GM23338 (cell line): Measurements from ENCODE around the gene FGGY. TPM values are rescaled to one million over a fixed set of nuclear protein-coding genes. Genes with fewer than 3 reads are reported as not detected.
"Not testable (repeated sequence)": the region's sequence is repeated elsewhere in the genome, so short reads cannot be mapped to it uniquely, and the experiment has no call there.

ENCODE experiments used
- ATAC-seq: fragments of 200-7000 bp; cut with Tn5 transposase; 3 replicates; pipeline ENCODE4 v1.9.1; 2020
- DNase-seq: peaks from one replicate; pipeline ENCODE4 v3.0.0-alpha.2; 2015; ENCODE audit warnings: low spot score
- H2AFZ ChIP-seq: fragments of 200-600 bp; sonication (generic); 2 replicates; pipeline ENCODE4 v1.8.0; 2016; ENCODE audit warnings: antibody characterized with exemption, mild to moderate bottlenecking, moderate library complexity
- H3F3A ChIP-seq: fragments of 200-600 bp; sonication (generic); replicated peaks from 2 replicates; pipeline ENCODE4 v1.8.0; 2017; ENCODE audit warnings: antibody characterized with exemption, mixed run types, low read depth
- H3K27ac ChIP-seq: fragments of 200-600 bp; sonication (generic); 2 replicates; pipeline ENCODE4 v1.6.1; 2016; ENCODE audit warnings: low read depth
- H3K27me3 ChIP-seq: fragments of 200-600 bp; sonication (generic); 2 replicates; pipeline ENCODE4 v1.8.0; 2016; ENCODE audit warnings: mild to moderate bottlenecking, mixed run types, moderate library complexity; ENCODE audit not compliant: insufficient read depth
- H3K36me3 ChIP-seq: fragments of 200-600 bp; sonication (generic); 2 replicates; pipeline ENCODE4 v1.8.0; 2016; ENCODE audit warnings: mild to moderate bottlenecking; ENCODE audit not compliant: insufficient read depth
- H3K4me1 ChIP-seq: fragments of 200-600 bp; sonication (generic); 2 replicates; pipeline ENCODE4 v1.8.0; 2016; ENCODE audit warnings: mild to moderate bottlenecking, moderate library complexity; ENCODE audit not compliant: insufficient read depth
- H3K4me2 ChIP-seq: fragments of 200-600 bp; sonication (generic); 2 replicates; pipeline ENCODE4 v1.7.1; 2017; ENCODE audit warnings: mixed run types
- H3K4me3 ChIP-seq: fragments of 200-600 bp; sonication (generic); 2 replicates; pipeline ENCODE4 v1.6.1; 2016; ENCODE audit warnings: mixed run types
- H3K79me2 ChIP-seq: fragments of 200-600 bp; sonication (generic); replicated peaks from 2 replicates; pipeline ENCODE4 v1.8.0; 2017; ENCODE audit warnings: mild to moderate bottlenecking; ENCODE audit not compliant: insufficient read depth
- H3K9me2 ChIP-seq: fragments of 200-600 bp; sonication (generic); 2 replicates; pipeline ENCODE4 v1.8.0; 2017; ENCODE audit not compliant: insufficient read depth
- H4K20me1 ChIP-seq: fragments of 200-600 bp; sonication (generic); replicated peaks from 2 replicates; pipeline ENCODE4 v1.8.0; 2017; ENCODE audit warnings: mild to moderate bottlenecking; ENCODE audit not compliant: insufficient read depth
- H3K27ac Mint-ChIP-seq: 2 replicates; pipeline ENCODE4 v1.8.0; 2020; ENCODE audit warnings: inconsistent platforms, mild to moderate bottlenecking, moderate library complexity, mixed read lengths
- H3K27me3 Mint-ChIP-seq: 3 replicates; pipeline ENCODE4 v1.8.0; 2022; ENCODE audit warnings: low read depth, mild to moderate bottlenecking, moderate library complexity, mixed read lengths, inconsistent platforms; ENCODE audit not compliant: insufficient read depth, poor library complexity
- H3K36me3 Mint-ChIP-seq: 3 replicates; pipeline ENCODE4 v1.8.0; 2021; ENCODE audit warnings: low read depth, mild to moderate bottlenecking, inconsistent platforms, moderate library complexity, mixed read lengths
- H3K4me1 Mint-ChIP-seq: 3 replicates; pipeline ENCODE4 v1.8.0; 2020; ENCODE audit warnings: mild to moderate bottlenecking, inconsistent platforms, mixed read lengths
- H3K4me3 Mint-ChIP-seq: 3 replicates; pipeline ENCODE4 v1.8.0; 2021; ENCODE audit warnings: moderate library complexity, mild to moderate bottlenecking, inconsistent platforms, mixed read lengths
- H3K9me3 Mint-ChIP-seq: 3 replicates; pipeline ENCODE4 v1.8.0; 2020; ENCODE audit warnings: moderate library complexity, mild to moderate bottlenecking, inconsistent platforms, mixed read lengths
- CREB1 ChIP-seq: fragments of 250-450 bp; sonication (Bioruptor Pico); IDR thresholded peaks from 2 replicates; pipeline ENCODE4 v1.5.0; 2020; ENCODE audit warnings: low read depth, mild to moderate bottlenecking, moderate library complexity
- EZH2 ChIP-seq: fragments of 200-600 bp; sonication (generic); IDR thresholded peaks from one replicate; pipeline ENCODE4 v1.8.0; 2017; ENCODE audit warnings: antibody characterized with exemption, mild to moderate bottlenecking, low read depth; ENCODE audit not compliant: unreplicated experiment
- EZH2phosphoT487 ChIP-seq: fragments of 200-600 bp; sonication (generic); IDR thresholded peaks from one replicate; pipeline ENCODE4 v1.8.1; 2018; ENCODE audit warnings: antibody characterized with exemption; ENCODE audit not compliant: unreplicated experiment
- JUNB ChIP-seq: IDR thresholded peaks from one replicate; pipeline ENCODE4 v1.6.1; 2016; ENCODE audit warnings: antibody characterized with exemption; ENCODE audit not compliant: unreplicated experiment
- NANOG ChIP-seq: IDR thresholded peaks from 2 replicates; pipeline ENCODE4 v1.6.1; 2016; ENCODE audit warnings: antibody characterized with exemption, borderline replicate concordance
- STAT1 ChIP-seq: IDR thresholded peaks from one replicate; pipeline ENCODE4 v1.6.1; 2016; ENCODE audit warnings: antibody characterized with exemption; ENCODE audit not compliant: unreplicated experiment
- polyA plus RNA-seq: library from polyadenylated mRNA; unstranded; fragments of >200 nt; fragmentation: Nextera tagmentation; extraction: Ambion mirVana; gene quantifications from 2 replicates; pipeline ENCODE4 v1.2.1, GENCODE V29; 2016
- total RNA-seq: library from RNA; depleted of rRNA; stranded (reverse); fragments of >200 nt; shearing (Covaris generic); gene quantifications from 2 replicates; pipeline ENCODE4 v1.2.3, GENCODE V29; 2014
- TF ChIP-seq, protein P1 (sequence below): IDR thresholded peaks from one replicate; pipeline ENCODE4 v1.6.1; 2018; ENCODE audit warnings: antibody characterized with exemption; ENCODE audit not compliant: unreplicated experiment

The FGGY gene
- total and polyA plus RNA-seq, 2 experiments from 2014 or later = 10.9 to 21.4 TPM

DNA sequence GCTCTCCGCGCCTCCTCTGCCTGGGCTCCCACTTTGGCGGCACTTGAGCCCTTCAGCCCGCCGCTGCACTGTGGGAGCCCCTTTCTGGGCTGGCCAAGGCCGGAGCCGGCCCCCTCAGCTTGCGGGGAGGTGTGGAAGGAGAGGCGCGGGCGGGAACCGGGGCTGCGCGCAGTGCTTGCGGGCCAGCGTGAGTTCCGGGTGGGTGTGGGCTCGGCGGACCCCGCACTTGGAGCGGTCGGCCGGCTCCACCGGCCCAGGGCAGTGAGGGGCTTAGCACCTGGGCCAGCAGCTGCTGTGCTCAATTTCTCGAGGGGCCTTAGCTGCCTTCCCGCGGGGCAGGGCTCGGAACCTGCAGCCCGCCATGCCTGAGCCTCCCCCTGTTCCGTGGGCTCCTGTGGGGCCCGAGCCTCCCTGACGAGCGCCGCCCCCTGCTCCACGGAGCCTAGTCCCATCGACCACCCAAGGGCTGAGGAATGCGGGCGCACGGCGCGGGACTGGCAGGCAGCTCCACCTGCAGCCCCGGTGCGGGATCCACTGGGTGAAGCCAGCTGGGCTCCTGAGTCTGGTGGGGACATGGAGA, 175.2 kb downstream of the FGGY start:
- not testable (repeated sequence) for DNase-seq, H3K4me2 ChIP-seq, H2AFZ ChIP-seq, H3K27ac ChIP-seq, H3K4me3 ChIP-seq, H3K4me3 Mint-ChIP-seq, H3K27me3 ChIP-seq, H3K4me1 ChIP-seq, ATAC-seq, H4K20me1 ChIP-seq, H3F3A ChIP-seq, H3K27ac Mint-ChIP-seq, H3K79me2 ChIP-seq, H3K4me1 Mint-ChIP-seq, H3K36me3 ChIP-seq, H3K27me3 Mint-ChIP-seq
- Mint-ChIP-seq H3K36me3 (peaks cover 16% of the 10 kb centered on the region; the same call in 2 of the 3 replicates), H3K9me3 (peaks cover 13% of the 10 kb centered on the region; the same call in 2 of the 3 replicates)
- H3K9me2 ChIP-seq = peaks cover 16% of the 10 kb centered on the region; the same call in 1 of the 2 replicates

DNA sequence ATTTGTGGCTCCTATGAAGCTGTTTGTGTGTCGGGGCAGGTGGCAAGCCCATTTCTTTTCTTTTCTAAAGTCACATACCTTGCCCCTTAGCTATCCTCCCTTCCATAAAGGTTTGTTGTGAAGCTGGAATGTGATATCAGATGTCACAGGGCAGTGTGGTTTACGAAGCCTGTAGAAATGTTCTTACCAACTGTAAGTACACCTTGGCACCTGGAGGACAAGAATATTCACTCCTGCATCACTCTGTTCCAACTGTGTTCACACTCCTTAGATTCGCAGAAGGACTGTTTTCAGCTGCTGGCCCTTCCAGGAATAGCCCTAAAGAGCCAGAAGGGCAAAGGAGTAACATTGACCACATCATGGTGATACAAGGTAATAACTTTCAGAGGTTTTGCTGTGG, 176.9 kb downstream of the FGGY start:
- no peaks in the 10 kb centered on the region for H3K4me1 Mint-ChIP-seq
- H3K27ac Mint-ChIP-seq = no peak overlapping the region
- no peak overlapping the region for H2AFZ ChIP-seq
- H3K4me3 Mint-ChIP-seq = no peak overlapping the region
- ATAC-seq (no peak), DNase-seq (no peak)
- H3F3A ChIP-seq = no peaks in the 10 kb centered on the region
- no peaks in the 10 kb centered on the region for H3K27me3 ChIP-seq
- H3K4me3 ChIP-seq = no peak overlapping the region
- H3K4me1 ChIP-seq = no peaks in the 10 kb centered on the region
- H3K79me2 ChIP-seq = no peaks in the 10 kb centered on the region
- peaks cover 13% of the 10 kb centered on the region; the same call in 2 of the 3 replicates for H3K9me3 Mint-ChIP-seq
- no peaks in the 10 kb centered on the region for H3K36me3 ChIP-seq
- H3K4me2 ChIP-seq = no peak overlapping the region
- no peak overlapping the region for H3K27ac ChIP-seq
- TF ChIP-seq STAT1 = no peak
- TF ChIP-seq, protein P1, sequence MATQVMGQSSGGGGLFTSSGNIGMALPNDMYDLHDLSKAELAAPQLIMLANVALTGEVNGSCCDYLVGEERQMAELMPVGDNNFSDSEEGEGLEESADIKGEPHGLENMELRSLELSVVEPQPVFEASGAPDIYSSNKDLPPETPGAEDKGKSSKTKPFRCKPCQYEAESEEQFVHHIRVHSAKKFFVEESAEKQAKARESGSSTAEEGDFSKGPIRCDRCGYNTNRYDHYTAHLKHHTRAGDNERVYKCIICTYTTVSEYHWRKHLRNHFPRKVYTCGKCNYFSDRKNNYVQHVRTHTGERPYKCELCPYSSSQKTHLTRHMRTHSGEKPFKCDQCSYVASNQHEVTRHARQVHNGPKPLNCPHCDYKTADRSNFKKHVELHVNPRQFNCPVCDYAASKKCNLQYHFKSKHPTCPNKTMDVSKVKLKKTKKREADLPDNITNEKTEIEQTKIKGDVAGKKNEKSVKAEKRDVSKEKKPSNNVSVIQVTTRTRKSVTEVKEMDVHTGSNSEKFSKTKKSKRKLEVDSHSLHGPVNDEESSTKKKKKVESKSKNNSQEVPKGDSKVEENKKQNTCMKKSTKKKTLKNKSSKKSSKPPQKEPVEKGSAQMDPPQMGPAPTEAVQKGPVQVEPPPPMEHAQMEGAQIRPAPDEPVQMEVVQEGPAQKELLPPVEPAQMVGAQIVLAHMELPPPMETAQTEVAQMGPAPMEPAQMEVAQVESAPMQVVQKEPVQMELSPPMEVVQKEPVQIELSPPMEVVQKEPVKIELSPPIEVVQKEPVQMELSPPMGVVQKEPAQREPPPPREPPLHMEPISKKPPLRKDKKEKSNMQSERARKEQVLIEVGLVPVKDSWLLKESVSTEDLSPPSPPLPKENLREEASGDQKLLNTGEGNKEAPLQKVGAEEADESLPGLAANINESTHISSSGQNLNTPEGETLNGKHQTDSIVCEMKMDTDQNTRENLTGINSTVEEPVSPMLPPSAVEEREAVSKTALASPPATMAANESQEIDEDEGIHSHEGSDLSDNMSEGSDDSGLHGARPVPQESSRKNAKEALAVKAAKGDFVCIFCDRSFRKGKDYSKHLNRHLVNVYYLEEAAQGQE = no peak
- TF ChIP-seq NANOG = no peak
- no peak for TF ChIP-seq CREB1
- TF ChIP-seq EZH2 = no peak
- H3K36me3 Mint-ChIP-seq = peaks cover 16% of the 10 kb centered on the region; the same call in 2 of the 3 replicates
- H4K20me1 ChIP-seq = no peaks in the 10 kb centered on the region
- H3K9me2 ChIP-seq = peaks cover 18% of the 10 kb centered on the region; the same call in 1 of the 2 replicates
- H3K27me3 Mint-ChIP-seq = peaks cover 5% of the 10 kb centered on the region

DNA sequence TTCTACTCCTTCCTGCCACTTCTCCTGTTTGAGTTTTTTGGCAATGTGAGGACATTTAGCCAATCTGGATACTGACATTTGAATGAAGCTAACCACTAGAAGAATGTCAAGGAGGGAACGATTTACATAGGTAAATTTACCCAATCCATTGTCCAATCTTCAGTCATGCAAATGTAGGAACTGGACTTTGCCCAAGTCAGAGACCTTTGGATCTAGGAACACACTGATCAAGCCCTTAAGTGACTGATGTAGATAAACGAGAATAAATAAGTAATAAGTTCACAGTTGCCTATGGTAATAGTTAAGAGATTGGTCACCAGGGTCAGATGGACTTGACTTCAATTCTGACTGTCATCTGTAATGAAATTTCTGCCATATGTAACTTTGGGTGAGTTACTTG, 177.6 kb downstream of the FGGY start:
- no peaks in the 10 kb centered on the region for H4K20me1 ChIP-seq
- H3F3A ChIP-seq = no peaks in the 10 kb centered on the region
- no peak overlapping the region for H3K27ac ChIP-seq
- Mint-ChIP-seq H3K9me3 (peaks cover 13% of the 10 kb centered on the region; the same call in 2 of the 3 replicates), H3K36me3 (peaks cover 16% of the 10 kb centered on the region; the same call in 2 of the 3 replicates), H3K4me1 (no peaks in the 10 kb centered on the region), H3K27me3 (peaks cover 5% of the 10 kb centered on the region), H3K27ac (no peak overlapping the region), H3K4me3 (no peak overlapping the region)
- H3K36me3 ChIP-seq = no peaks in the 10 kb centered on the region
- no peaks in the 10 kb centered on the region for H3K79me2 ChIP-seq
- H2AFZ ChIP-seq = no peak overlapping the region
- peaks cover 18% of the 10 kb centered on the region; the same call in 1 of the 2 replicates for H3K9me2 ChIP-seq
- H3K4me2 ChIP-seq = no peak overlapping the region
- no peaks in the 10 kb centered on the region for H3K4me1 ChIP-seq
- no peak overlapping the region for H3K4me3 ChIP-seq
- no peak for DNase-seq
- no peaks in the 10 kb centered on the region for H3K27me3 ChIP-seq
- no peak for ATAC-seq
- no peak for TF ChIP-seq EZH2
- no peak for TF ChIP-seq JUNB
- no peak for TF ChIP-seq CREB1
- no peak for TF ChIP-seq EZH2phosphoT487
